ENCODE results near the gene ATOH1. TPM values are rescaled to one million over a fixed set of nuclear protein-coding genes. Genes with fewer than 3 reads are reported as not detected.

ATOH1 gene
- total and polyA plus RNA-seq, 2 experiments from 2014 or later, result 0.24 to 0.69 TPM

DNA sequence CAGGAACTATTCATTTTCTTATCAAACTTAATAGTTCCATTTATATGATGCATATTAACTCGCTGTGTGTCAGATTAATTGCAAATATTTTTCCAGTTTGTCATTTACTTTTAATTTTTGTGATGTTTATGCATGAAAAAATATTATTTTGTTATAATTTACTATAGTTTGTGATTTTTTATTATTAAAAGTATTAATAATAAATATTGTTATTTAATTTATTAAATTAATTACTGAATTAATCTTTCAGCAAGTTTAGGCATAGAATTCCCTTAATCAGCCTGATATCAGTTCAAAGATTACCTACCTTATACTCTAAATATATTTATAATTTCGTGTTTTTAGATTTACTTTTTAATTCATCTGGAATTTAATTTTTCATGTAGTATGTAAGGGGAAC lies 15.5 kb upstream of the ATOH1 start:
- DNase-seq (ENCODE audit: low spot score) (no peak), ATAC-seq (no peak)
- Histone ChIP-seq H4K20me1 (replicated peaks; ENCODE audit: insufficient read depth) (no peaks in the 10 kb centered on the region), H3K9me2 (ENCODE audit: insufficient read depth) (no peaks in the 10 kb centered on the region; the same call in 1 of the 2 replicates), H3F3A (replicated peaks; ENCODE audit: low read depth) (no peaks in the 10 kb centered on the region), H3K79me2 (replicated peaks; ENCODE audit: insufficient read depth) (no peaks in the 10 kb centered on the region), H3K27me3 (ENCODE audit: insufficient read depth) (no peaks in the 10 kb centered on the region), H3K4me3 (no peak overlapping the region), H3K4me1 (ENCODE audit: insufficient read depth) (peaks cover 25% of the 10 kb centered on the region), H3K27ac (ENCODE audit: low read depth) (no peak overlapping the region), H3K4me2 (no peak overlapping the region), H2AFZ (no peak overlapping the region), H3K36me3 (ENCODE audit: insufficient read depth) (no peaks in the 10 kb centered on the region)
- no peak overlapping the region for H3K4me3 Mint-ChIP-seq
- no peaks in the 10 kb centered on the region for H3K9me3 Mint-ChIP-seq
- TF ChIP-seq POLR2AphosphoS5 (IDR thresholded peaks at IDR 0.05; ENCODE audit: low read depth) (no peak), EZH2phosphoT487 (IDR thresholded peaks at IDR 0.05; ENCODE audit: unreplicated experiment) (no peak), NANOG (IDR thresholded peaks at IDR 0.05; ENCODE audit: borderline replicate concordance) (no peak), JUNB (IDR thresholded peaks at IDR 0.05; ENCODE audit: unreplicated experiment) (no peak), CREB1 (CRISPR knock-in tag; IDR thresholded peaks at IDR 0.05; ENCODE audit: low read depth) (no peak), EZH2 (IDR thresholded peaks at IDR 0.05; ENCODE audit: low read depth, unreplicated experiment) (no peak)
- TF ChIP-seq, protein P1, sequence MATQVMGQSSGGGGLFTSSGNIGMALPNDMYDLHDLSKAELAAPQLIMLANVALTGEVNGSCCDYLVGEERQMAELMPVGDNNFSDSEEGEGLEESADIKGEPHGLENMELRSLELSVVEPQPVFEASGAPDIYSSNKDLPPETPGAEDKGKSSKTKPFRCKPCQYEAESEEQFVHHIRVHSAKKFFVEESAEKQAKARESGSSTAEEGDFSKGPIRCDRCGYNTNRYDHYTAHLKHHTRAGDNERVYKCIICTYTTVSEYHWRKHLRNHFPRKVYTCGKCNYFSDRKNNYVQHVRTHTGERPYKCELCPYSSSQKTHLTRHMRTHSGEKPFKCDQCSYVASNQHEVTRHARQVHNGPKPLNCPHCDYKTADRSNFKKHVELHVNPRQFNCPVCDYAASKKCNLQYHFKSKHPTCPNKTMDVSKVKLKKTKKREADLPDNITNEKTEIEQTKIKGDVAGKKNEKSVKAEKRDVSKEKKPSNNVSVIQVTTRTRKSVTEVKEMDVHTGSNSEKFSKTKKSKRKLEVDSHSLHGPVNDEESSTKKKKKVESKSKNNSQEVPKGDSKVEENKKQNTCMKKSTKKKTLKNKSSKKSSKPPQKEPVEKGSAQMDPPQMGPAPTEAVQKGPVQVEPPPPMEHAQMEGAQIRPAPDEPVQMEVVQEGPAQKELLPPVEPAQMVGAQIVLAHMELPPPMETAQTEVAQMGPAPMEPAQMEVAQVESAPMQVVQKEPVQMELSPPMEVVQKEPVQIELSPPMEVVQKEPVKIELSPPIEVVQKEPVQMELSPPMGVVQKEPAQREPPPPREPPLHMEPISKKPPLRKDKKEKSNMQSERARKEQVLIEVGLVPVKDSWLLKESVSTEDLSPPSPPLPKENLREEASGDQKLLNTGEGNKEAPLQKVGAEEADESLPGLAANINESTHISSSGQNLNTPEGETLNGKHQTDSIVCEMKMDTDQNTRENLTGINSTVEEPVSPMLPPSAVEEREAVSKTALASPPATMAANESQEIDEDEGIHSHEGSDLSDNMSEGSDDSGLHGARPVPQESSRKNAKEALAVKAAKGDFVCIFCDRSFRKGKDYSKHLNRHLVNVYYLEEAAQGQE (IDR thresholded peaks at IDR 0.05; ENCODE audit: unreplicated experiment), result no peak
- TF ChIP-seq, protein P2, sequence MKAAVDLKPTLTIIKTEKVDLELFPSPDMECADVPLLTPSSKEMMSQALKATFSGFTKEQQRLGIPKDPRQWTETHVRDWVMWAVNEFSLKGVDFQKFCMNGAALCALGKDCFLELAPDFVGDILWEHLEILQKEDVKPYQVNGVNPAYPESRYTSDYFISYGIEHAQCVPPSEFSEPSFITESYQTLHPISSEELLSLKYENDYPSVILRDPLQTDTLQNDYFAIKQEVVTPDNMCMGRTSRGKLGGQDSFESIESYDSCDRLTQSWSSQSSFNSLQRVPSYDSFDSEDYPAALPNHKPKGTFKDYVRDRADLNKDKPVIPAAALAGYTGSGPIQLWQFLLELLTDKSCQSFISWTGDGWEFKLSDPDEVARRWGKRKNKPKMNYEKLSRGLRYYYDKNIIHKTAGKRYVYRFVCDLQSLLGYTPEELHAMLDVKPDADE (IDR thresholded peaks at IDR 0.05), result no peak
- H3K27me3 Mint-ChIP-seq (ENCODE audit: insufficient read depth, low read depth, poor library complexity), result no peaks in the 10 kb centered on the region
- H3K27ac Mint-ChIP-seq, result no peak overlapping the region
- no peaks in the 10 kb centered on the region for H3K36me3 Mint-ChIP-seq (ENCODE audit: low read depth)
- peaks cover 16% of the 10 kb centered on the region for H3K4me1 Mint-ChIP-seq

DNA sequence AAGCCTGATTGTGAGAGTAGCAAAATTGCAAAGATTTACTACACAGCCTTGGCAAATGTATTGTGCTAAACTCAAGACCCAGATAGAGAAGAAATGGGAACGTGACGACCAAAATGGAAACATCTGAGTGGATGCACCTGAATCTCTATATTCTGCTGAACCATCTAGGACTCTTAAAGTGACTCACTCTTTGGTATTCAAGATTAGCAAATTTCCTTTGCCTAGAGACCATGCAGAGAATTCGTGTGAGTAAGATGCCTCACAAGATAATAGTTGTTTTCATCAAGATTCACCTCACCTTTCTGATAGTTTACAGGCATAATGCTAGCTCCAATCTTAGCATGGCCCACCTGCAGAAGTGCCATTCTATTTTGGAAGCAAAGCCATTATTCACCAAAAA lies 14.4 kb upstream of the ATOH1 start:
- H3K9me2 ChIP-seq (ENCODE audit: insufficient read depth), result no peaks in the 10 kb centered on the region; the same call in 1 of the 2 replicates
- DNase-seq (ENCODE audit: low spot score) (no peak), ATAC-seq (no peak)
- no peak overlapping the region for H3K4me3 Mint-ChIP-seq
- H3K4me1 Mint-ChIP-seq, result peaks cover 16% of the 10 kb centered on the region
- no peaks in the 10 kb centered on the region for H3K27me3 ChIP-seq (ENCODE audit: insufficient read depth)
- peak overlapping the region; percentile 24; the same call in 1 of the 2 replicates for H3K4me2 ChIP-seq
- H3F3A ChIP-seq (replicated peaks; ENCODE audit: low read depth), result no peaks in the 10 kb centered on the region
- no peak overlapping the region for H3K27ac Mint-ChIP-seq
- H3K36me3 Mint-ChIP-seq (ENCODE audit: low read depth), result no peaks in the 10 kb centered on the region
- no peaks in the 10 kb centered on the region for H3K79me2 ChIP-seq (replicated peaks; ENCODE audit: insufficient read depth)
- no peaks in the 10 kb centered on the region for H3K36me3 ChIP-seq (ENCODE audit: insufficient read depth)
- H3K4me1 ChIP-seq (ENCODE audit: insufficient read depth), result peaks cover 25% of the 10 kb centered on the region
- H3K9me3 Mint-ChIP-seq, result no peaks in the 10 kb centered on the region
- no peak overlapping the region; the same call in 1 of the 2 replicates for H2AFZ ChIP-seq
- no peak overlapping the region for H3K27ac ChIP-seq (ENCODE audit: low read depth)
- H4K20me1 ChIP-seq (replicated peaks; ENCODE audit: insufficient read depth), result no peaks in the 10 kb centered on the region
- no peaks in the 10 kb centered on the region for H3K27me3 Mint-ChIP-seq (ENCODE audit: insufficient read depth, low read depth, poor library complexity)
- H3K4me3 ChIP-seq, result no peak overlapping the region
- TF ChIP-seq EZH2 (IDR thresholded peaks at IDR 0.05; ENCODE audit: low read depth, unreplicated experiment), result no peak
- TF ChIP-seq, protein P3, sequence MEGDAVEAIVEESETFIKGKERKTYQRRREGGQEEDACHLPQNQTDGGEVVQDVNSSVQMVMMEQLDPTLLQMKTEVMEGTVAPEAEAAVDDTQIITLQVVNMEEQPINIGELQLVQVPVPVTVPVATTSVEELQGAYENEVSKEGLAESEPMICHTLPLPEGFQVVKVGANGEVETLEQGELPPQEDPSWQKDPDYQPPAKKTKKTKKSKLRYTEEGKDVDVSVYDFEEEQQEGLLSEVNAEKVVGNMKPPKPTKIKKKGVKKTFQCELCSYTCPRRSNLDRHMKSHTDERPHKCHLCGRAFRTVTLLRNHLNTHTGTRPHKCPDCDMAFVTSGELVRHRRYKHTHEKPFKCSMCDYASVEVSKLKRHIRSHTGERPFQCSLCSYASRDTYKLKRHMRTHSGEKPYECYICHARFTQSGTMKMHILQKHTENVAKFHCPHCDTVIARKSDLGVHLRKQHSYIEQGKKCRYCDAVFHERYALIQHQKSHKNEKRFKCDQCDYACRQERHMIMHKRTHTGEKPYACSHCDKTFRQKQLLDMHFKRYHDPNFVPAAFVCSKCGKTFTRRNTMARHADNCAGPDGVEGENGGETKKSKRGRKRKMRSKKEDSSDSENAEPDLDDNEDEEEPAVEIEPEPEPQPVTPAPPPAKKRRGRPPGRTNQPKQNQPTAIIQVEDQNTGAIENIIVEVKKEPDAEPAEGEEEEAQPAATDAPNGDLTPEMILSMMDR (conservative IDR thresholded peaks at IDR 0.05; ENCODE audit: low read depth in 2 of 2), result no peak
- TF ChIP-seq CREB1 (CRISPR knock-in tag; IDR thresholded peaks at IDR 0.05; ENCODE audit: low read depth), result no peak
- no peak for TF ChIP-seq POLR2AphosphoS5 (IDR thresholded peaks at IDR 0.05; ENCODE audit: low read depth)
- no peak for TF ChIP-seq EZH2phosphoT487 (IDR thresholded peaks at IDR 0.05; ENCODE audit: unreplicated experiment)
- TF ChIP-seq, protein P1 (IDR thresholded peaks at IDR 0.05; ENCODE audit: unreplicated experiment), result no peak
- TF ChIP-seq JUNB (IDR thresholded peaks at IDR 0.05; ENCODE audit: unreplicated experiment), result no peak
- no peak for TF ChIP-seq ZNF114 (CRISPR knock-in tag; IDR thresholded peaks at IDR 0.05)
- no peak for TF ChIP-seq STAT1 (IDR thresholded peaks at IDR 0.05; ENCODE audit: unreplicated experiment)
